Hepatocyte (in vitro differentiated cells): ENCODE results near the gene CHCHD5. TPM values are rescaled to one million over a fixed set of nuclear protein-coding genes. Genes with fewer than 3 reads are reported as not detected.
"Not testable (repeated sequence)": the region's sequence is repeated elsewhere in the genome, so short reads cannot be mapped to it uniquely, and the experiment has no call there.

ENCODE experiments used
- DNase-seq: peaks from one replicate; pipeline ENCODE4 v3.0.0-alpha.2; 2016; ENCODE audit warnings: low spot score
- H2AFZ ChIP-seq: fragments of 200-600 bp; sonication (generic); 2 replicates; pipeline ENCODE4 v1.6.0; 2016; ENCODE audit warnings: antibody characterized with exemption, mild to moderate bottlenecking
- H3K27ac ChIP-seq: fragments of 200-600 bp; sonication (generic); 2 replicates; pipeline ENCODE4 v1.5.1; 2016; ENCODE audit warnings: mild to moderate bottlenecking
- H3K27me3 ChIP-seq: fragments of 200-600 bp; sonication (generic); 2 replicates; pipeline ENCODE4 v1.6.1; 2016
- H3K36me3 ChIP-seq: fragments of 200-600 bp; sonication (generic); replicated peaks from 2 replicates; pipeline ENCODE4 v1.5.1; 2016; ENCODE audit warnings: low read depth; ENCODE audit not compliant: insufficient read depth
- H3K4me1 ChIP-seq: fragments of 200-600 bp; sonication (generic); 2 replicates; pipeline ENCODE4 v1.5.1; 2016; ENCODE audit warnings: mild to moderate bottlenecking, moderate library complexity; ENCODE audit not compliant: insufficient read depth
- H3K4me2 ChIP-seq: fragments of 200-600 bp; sonication (generic); 2 replicates; pipeline ENCODE4 v1.6.0; 2016
- H3K4me3 ChIP-seq: fragments of 200-600 bp; sonication (generic); 2 replicates; pipeline ENCODE4 v1.5.1; 2016; ENCODE audit warnings: mild to moderate bottlenecking
- H3K79me2 ChIP-seq: fragments of 200-600 bp; sonication (generic); 2 replicates; pipeline ENCODE4 v1.6.0; 2017; ENCODE audit warnings: mild to moderate bottlenecking
- H3K9me2 ChIP-seq: fragments of 200-600 bp; sonication (generic); replicated peaks from 2 replicates; pipeline ENCODE4 v1.6.0; 2017; ENCODE audit warnings: mild to moderate bottlenecking; ENCODE audit not compliant: insufficient read depth
- H3K9me3 ChIP-seq: fragments of 200-600 bp; sonication (generic); 2 replicates; pipeline ENCODE4 v1.5.1; 2016; ENCODE audit warnings: low read depth, mild to moderate bottlenecking
- H4K20me1 ChIP-seq: fragments of 200-600 bp; sonication (generic); 2 replicates; pipeline ENCODE4 v1.6.0; 2016; ENCODE audit warnings: mild to moderate bottlenecking; ENCODE audit not compliant: insufficient read depth, poor library complexity, severe bottlenecking
- EZH2 ChIP-seq: fragments of 200-600 bp; sonication (generic); IDR thresholded peaks from 2 replicates; pipeline ENCODE4 v1.6.1; 2016; ENCODE audit warnings: antibody characterized with exemption, mild to moderate bottlenecking, borderline replicate concordance
- EZH2phosphoT487 ChIP-seq: fragments of 200-600 bp; sonication (generic); IDR thresholded peaks from one replicate; pipeline ENCODE4 v1.6.1; 2018; ENCODE audit warnings: antibody characterized with exemption, mild to moderate bottlenecking, low read depth, moderate library complexity; ENCODE audit not compliant: unreplicated experiment, severe bottlenecking
- WGBS: methylation state at CpG from one replicate; pipeline ENCODE4 v1.1.6; 2016; ENCODE audit warnings: low lambda C conversion rate; ENCODE audit errors: missing lambda C conversion rate; 5-methylcytosine and 5-hydroxymethylcytosine counted together
- polyA plus RNA-seq: library from polyadenylated mRNA; unstranded; fragments of >200 nt; fragmentation: Nextera tagmentation; extraction: Ambion mirVana; gene quantifications from 2 replicates; pipeline ENCODE4 v1.2.1, GENCODE V29; 2016
- total RNA-seq: library from RNA; depleted of rRNA; stranded (reverse); fragments of >200 nt; gene quantifications from 2 replicates; pipeline ENCODE4 v1.2.3, GENCODE V29; 2014
- TF ChIP-seq, protein P1 (sequence below): fragments of 200-600 bp; sonication (generic); IDR thresholded peaks from 2 replicates; pipeline ENCODE4 v1.5.1; 2016; ENCODE audit warnings: antibody characterized with exemption, mild to moderate bottlenecking; ENCODE audit not compliant: poor library complexity

CHCHD5 gene
- total and polyA plus RNA-seq, 2 experiments from 2014 or later, result 19.1 to 67.3 TPM

DNA sequence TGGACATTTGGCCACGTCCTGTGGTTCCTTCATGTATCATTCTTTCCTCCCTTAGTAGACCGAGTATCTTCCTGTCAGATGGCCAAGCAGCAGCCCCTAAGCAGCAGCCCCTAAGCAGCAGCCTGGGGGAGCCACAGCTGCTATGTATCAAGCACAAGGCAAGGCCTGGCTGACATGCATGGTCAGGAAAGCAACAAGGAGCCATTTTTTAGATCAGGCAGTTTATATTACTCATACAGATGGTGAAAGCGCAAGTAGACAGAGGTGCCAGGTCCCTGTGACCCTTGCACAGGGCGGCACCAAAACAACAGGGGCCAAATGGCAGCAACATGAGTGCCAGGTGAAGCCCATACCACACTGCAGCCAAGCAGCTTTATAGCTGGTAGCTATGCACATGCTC, 22.1 kb downstream of the CHCHD5 start:
- Histone ChIP-seq H3K4me1 (no peaks in the 10 kb centered on the region), H3K36me3 (no peaks in the 10 kb centered on the region), H3K9me3 (no peaks in the 10 kb centered on the region), H3K79me2 (no peaks in the 10 kb centered on the region), H3K4me3 (no peak overlapping the region), H4K20me1 (no peaks in the 10 kb centered on the region), H3K27me3 (no peaks in the 10 kb centered on the region), H3K9me2 (no peaks in the 10 kb centered on the region), H2AFZ (no peak overlapping the region), H3K4me2 (no peak overlapping the region), H3K27ac (no peak overlapping the region)
- DNase-seq, result no peak
- 83% methylated on average over 4 of the region's 4 CpGs for WGBS
- TF ChIP-seq EZH2phosphoT487 (no peak), EZH2 (no peak)
- TF ChIP-seq, protein P1, sequence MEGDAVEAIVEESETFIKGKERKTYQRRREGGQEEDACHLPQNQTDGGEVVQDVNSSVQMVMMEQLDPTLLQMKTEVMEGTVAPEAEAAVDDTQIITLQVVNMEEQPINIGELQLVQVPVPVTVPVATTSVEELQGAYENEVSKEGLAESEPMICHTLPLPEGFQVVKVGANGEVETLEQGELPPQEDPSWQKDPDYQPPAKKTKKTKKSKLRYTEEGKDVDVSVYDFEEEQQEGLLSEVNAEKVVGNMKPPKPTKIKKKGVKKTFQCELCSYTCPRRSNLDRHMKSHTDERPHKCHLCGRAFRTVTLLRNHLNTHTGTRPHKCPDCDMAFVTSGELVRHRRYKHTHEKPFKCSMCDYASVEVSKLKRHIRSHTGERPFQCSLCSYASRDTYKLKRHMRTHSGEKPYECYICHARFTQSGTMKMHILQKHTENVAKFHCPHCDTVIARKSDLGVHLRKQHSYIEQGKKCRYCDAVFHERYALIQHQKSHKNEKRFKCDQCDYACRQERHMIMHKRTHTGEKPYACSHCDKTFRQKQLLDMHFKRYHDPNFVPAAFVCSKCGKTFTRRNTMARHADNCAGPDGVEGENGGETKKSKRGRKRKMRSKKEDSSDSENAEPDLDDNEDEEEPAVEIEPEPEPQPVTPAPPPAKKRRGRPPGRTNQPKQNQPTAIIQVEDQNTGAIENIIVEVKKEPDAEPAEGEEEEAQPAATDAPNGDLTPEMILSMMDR, result no peak

DNA sequence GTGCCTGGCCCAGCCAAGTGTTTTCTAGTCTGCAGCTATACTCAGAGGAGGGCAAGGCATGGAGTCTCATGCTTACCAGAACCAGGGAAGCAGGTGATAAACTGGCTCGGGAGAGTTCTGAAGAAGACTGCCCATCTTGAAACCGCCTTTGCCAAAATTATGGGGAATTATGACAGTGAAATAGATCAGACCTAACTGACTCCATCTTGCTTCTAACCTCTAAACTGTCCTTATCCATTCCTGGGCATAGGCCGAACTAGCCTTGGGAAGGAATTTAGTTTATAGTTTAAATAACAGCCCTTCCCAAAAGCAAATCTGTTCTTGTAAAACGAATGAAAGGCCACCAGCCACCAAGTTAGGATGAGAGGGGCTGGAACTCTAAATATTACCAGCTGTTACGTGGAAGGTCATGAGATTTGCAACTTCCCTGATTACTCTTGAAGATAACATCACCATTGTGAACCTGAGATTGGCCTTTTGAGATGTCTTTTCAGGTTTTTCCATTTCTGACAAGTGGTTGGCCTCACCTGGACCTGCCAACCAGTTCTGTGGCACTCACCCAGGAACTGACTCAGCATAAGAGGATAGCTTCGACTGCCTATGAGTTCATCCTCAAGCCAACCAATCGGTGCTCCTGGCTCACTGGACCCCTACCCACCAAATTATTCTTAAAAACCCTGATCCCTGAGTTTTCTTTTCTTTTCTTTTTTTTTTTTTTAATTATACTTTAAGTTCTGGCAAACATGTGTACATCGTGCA, 23.4 kb downstream of the CHCHD5 start:
- Histone ChIP-seq H4K20me1 (no peaks in the 10 kb centered on the region), H3K9me2 (no peaks in the 10 kb centered on the region), H3K79me2 (no peaks in the 10 kb centered on the region), H3K4me2 (no peak overlapping the region), H2AFZ (no peak overlapping the region), H3K4me3 (no peak overlapping the region), H3K36me3 (no peaks in the 10 kb centered on the region), H3K27ac (no peak overlapping the region), H3K27me3 (no peaks in the 10 kb centered on the region), H3K9me3 (no peaks in the 10 kb centered on the region), H3K4me1 (no peaks in the 10 kb centered on the region)
- WGBS, result 89% methylated on average over 8 of the region's 8 CpGs
- DNase-seq, result no peak
- TF ChIP-seq EZH2phosphoT487 (no peak), EZH2 (no peak)
- TF ChIP-seq, protein P1, result no peak

DNA sequence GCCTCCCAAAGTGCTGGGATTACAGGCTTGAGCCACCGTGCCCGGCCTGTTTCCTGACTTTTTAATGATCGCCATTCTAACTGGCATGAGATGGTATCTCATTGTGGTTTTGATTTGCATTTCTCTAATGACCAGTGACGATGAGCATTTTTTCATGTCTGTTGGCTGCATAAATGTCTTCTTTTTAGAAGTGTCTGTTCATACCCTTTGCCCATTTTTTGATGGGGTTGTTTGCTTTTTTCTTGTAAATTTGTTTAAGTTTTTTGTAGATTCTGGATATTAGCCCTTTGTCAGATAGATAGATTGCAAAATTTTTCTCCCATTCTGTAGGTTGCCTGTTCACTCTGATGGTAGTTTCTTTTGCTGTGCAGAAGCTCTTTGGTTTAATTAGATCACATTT, 24.9 kb downstream of the CHCHD5 start:
- H3K36me3 ChIP-seq, H2AFZ ChIP-seq, H3K27me3 ChIP-seq, DNase-seq, H3K4me1 ChIP-seq, H3K9me3 ChIP-seq, H3K79me2 ChIP-seq, H3K4me2 ChIP-seq, H3K27ac ChIP-seq, H4K20me1 ChIP-seq, H3K9me2 ChIP-seq, H3K4me3 ChIP-seq: not testable (repeated sequence)
- 93% methylated on average over 4 of the region's 4 CpGs for WGBS

DNA sequence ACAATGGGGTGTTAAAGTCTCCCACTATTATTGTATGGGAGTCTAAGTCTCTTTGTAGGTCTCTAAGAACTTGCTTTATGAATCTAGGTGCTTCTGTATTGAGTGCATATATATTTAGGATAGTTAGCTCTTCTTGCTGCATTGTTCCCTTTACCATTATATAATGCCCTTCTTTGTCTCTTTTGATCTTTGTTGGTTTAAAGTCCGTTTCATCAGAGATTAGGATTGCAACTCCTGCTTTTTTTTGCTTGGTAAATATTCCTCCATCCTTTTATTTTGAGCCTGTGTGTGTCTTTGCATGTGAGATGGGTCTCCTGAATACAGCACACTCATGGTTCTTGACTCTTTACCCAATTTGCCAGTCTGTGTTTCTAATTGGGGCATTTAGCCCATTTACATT, 27.9 kb downstream of the CHCHD5 start:
- H3K9me2 ChIP-seq, H3K4me1 ChIP-seq, H3K79me2 ChIP-seq, H2AFZ ChIP-seq, H3K9me3 ChIP-seq, H3K4me3 ChIP-seq, H4K20me1 ChIP-seq, DNase-seq, H3K4me2 ChIP-seq, H3K36me3 ChIP-seq, H3K27me3 ChIP-seq, H3K27ac ChIP-seq: not testable (repeated sequence)
- WGBS, result 64% methylated on average over 1 of the region's 1 CpG
